Parathyroid adenoma (tissue), 2 donors: ENCODE data around the gene SPRR1B.
"Not testable (repeated sequence)": the region's sequence is repeated elsewhere in the genome, so short reads cannot be mapped to it uniquely, and the experiment has no call there.

ENCODE experiments used
- H2AFZ ChIP-seq: fragments of 300-600 bp; sonication (generic); one replicate; pipeline ENCODE4 v1.7.0; 2017; ENCODE audit warnings: antibody characterized with exemption, mild to moderate bottlenecking
- H3K27ac ChIP-seq: fragments of 300-600 bp; sonication (generic); one replicate; pipeline ENCODE4 v1.7.0; 2017
- H3K27me3 ChIP-seq: fragments of 300-600 bp; sonication (generic); one replicate; pipeline ENCODE4 v1.7.0; 2017; ENCODE audit warnings: low read length; ENCODE audit not compliant: control insufficient read depth, insufficient read depth
- H3K36me3 ChIP-seq: fragments of 300-600 bp; sonication (generic); one replicate; pipeline ENCODE4 v1.7.0; 2017; ENCODE audit warnings: low read length; ENCODE audit not compliant: control insufficient read depth, insufficient read depth
- H3K4me1 ChIP-seq: fragments of 300-600 bp; sonication (generic); one replicate; pipeline ENCODE4 v1.7.0; 2017; ENCODE audit warnings: control low read depth
- H3K4me2 ChIP-seq: fragments of 300-600 bp; sonication (generic); one replicate; pipeline ENCODE4 v1.7.0; 2017; ENCODE audit warnings: low read length
- H3K4me3 ChIP-seq: fragments of 300-600 bp; sonication (generic); one replicate; pipeline ENCODE4 v1.7.0; 2017; ENCODE audit warnings: low read depth, low read length
- H3K79me2 ChIP-seq: fragments of 300-600 bp; sonication (generic); one replicate; pipeline ENCODE4 v1.7.0; 2017; ENCODE audit warnings: control low read depth
- H3K9ac ChIP-seq: fragments of 300-600 bp; sonication (generic); one replicate; pipeline ENCODE4 v1.7.0; 2017; ENCODE audit warnings: mild to moderate bottlenecking
- H3K9me3 ChIP-seq: fragments of 300-600 bp; sonication (generic); one replicate; pipeline ENCODE4 v1.7.0; 2017; ENCODE audit warnings: low read length; ENCODE audit not compliant: control insufficient read depth
- TF ChIP-seq, protein P1 (sequence below): fragments of 300-600 bp; sonication (generic); IDR thresholded peaks from one replicate; pipeline ENCODE4 v1.7.0; 2017; ENCODE audit warnings: antibody characterized with exemption, mild to moderate bottlenecking
- donor health status: primary hyperparathyroidism.

Gene SPRR1B

DNA sequence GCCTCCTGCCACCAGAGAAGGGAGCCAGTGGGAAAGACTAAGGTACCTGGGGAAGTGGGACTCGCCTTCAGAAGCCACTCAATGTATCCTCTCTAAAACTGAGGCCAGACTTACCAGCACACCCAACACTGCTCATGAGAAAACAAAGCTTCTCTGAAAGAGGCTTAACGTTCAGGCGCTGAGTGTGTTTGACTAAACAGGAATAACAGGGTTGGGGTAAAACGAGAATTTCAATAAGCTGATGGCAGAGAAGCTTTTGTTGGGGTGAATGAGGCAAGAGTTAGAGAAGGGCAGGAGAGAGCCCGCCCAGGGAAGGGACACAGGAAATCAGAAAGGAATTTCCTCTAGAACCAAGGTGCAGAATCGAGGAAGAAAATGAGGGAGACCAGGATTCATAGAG, 31.2 kb upstream of the SPRR1B start:
- Histone ChIP-seq H3K36me3 (no peaks in the 10 kb centered on the region), H3K27me3 (no peaks in the 10 kb centered on the region), H3K9me3 (no peaks in the 10 kb centered on the region), H2AFZ (no peak overlapping the region), H3K4me2 (no peak overlapping the region), H3K9ac (no peak overlapping the region), H3K79me2 (no peaks in the 10 kb centered on the region), H3K4me3 (no peak overlapping the region), H3K27ac (no peak overlapping the region), H3K4me1 (no peaks in the 10 kb centered on the region)
- TF ChIP-seq, protein P1, sequence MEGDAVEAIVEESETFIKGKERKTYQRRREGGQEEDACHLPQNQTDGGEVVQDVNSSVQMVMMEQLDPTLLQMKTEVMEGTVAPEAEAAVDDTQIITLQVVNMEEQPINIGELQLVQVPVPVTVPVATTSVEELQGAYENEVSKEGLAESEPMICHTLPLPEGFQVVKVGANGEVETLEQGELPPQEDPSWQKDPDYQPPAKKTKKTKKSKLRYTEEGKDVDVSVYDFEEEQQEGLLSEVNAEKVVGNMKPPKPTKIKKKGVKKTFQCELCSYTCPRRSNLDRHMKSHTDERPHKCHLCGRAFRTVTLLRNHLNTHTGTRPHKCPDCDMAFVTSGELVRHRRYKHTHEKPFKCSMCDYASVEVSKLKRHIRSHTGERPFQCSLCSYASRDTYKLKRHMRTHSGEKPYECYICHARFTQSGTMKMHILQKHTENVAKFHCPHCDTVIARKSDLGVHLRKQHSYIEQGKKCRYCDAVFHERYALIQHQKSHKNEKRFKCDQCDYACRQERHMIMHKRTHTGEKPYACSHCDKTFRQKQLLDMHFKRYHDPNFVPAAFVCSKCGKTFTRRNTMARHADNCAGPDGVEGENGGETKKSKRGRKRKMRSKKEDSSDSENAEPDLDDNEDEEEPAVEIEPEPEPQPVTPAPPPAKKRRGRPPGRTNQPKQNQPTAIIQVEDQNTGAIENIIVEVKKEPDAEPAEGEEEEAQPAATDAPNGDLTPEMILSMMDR = no peak

DNA sequence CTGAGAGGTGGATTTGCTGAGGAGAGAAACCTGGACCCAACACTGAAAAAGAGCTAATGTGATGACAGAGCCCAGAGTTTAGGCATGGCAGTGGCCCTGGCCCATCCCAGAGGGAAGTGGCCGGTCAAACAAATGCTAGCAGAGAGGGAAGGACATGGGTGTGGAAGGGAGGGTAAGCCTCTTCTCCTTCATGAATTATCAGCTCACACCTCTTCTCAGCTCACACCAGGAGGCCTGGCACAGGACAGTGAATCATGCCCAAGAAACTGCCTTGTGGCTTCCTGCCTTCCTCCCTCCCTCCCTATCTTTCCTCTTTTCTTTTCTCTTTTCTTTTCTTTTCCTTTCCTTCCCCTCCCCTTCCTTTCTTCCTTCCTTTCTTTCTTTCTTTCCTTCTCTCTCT, 30.7 kb upstream of the SPRR1B start:
- Histone ChIP-seq H3K4me1 (no peaks in the 10 kb centered on the region), H3K36me3 (no peaks in the 10 kb centered on the region), H2AFZ (no peak overlapping the region), H3K27ac (no peak overlapping the region), H3K9me3 (no peaks in the 10 kb centered on the region), H3K79me2 (no peaks in the 10 kb centered on the region), H3K4me2 (no peak overlapping the region), H3K9ac (no peak overlapping the region), H3K4me3 (no peak overlapping the region), H3K27me3 (no peaks in the 10 kb centered on the region)
- TF ChIP-seq, protein P1 = no peak

DNA sequence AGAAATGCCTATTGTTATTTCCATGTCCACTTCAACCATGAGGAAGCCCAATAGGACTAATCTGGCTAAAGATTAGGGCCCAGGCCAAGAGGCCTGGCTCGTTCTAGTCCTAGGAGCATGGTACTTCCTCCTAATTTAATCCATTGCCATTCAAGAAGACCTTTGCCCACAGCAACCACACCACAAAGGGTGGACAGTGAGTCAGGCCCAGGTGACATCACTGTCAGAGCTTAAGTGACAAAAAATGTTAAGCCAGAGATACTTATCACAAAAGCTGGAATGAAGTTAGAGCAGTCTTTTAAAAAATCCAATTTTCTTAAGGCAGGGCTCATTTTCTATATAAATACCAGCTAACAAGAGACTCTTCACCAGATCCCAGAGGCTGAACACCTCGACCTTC, 29.6 kb upstream of the SPRR1B start, which contains the start of gene SPRR3:
TSS of gene SPRR3 (plus strand) at position 368 of the 400 bp plus-strand sequence. CDS start 1,272 bp downstream, outside the sequence.
- H3K4me2 ChIP-seq = no peak within 1 kb of the TSS
- no peak within 1 kb of the TSS for H3K27ac ChIP-seq
- H3K79me2 ChIP-seq = no peaks in the 10 kb centered on the region
- TF ChIP-seq, protein P1 = no peak
- no peaks in the 10 kb centered on the region for H3K9me3 ChIP-seq
- no peaks in the 10 kb centered on the region for H3K4me1 ChIP-seq
- H3K4me3 ChIP-seq = no peak within 1 kb of the TSS
- no peak within 1 kb of the TSS for H3K9ac ChIP-seq
- no peaks in the 10 kb centered on the region for H3K27me3 ChIP-seq
- no peak within 1 kb of the TSS for H2AFZ ChIP-seq
- H3K36me3 ChIP-seq = no peaks in the 10 kb centered on the region

DNA sequence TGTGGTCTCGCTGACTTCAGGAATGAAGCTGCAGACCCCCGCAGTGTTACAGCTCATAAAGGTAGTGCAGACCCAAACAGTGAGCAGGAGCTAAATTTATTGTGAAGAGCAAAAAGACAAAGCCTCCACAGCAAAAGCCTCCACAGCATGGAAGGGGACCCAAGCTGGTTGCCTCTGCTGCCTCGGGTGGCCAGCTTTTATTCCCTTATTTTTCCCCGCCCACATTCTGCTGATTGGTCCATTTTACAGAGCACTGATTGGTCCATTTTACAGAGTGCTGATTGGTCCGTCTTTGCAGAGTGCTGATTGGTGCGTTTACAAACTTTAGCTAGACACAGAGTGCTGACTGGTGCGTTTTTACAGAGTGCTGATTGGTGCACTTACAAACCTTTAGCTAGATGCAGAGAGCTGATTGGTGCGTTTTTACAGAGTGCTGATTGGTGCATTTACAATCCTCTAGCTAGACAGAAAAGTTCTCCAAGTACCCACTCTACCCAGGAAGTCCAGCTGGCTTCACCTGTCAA, 19.7 kb upstream of the SPRR1B start:
- H2AFZ ChIP-seq, H3K9ac ChIP-seq, H3K27me3 ChIP-seq, H3K4me2 ChIP-seq, H3K36me3 ChIP-seq, H3K4me3 ChIP-seq, H3K4me1 ChIP-seq, H3K9me3 ChIP-seq, H3K79me2 ChIP-seq, H3K27ac ChIP-seq: not testable (repeated sequence)

DNA sequence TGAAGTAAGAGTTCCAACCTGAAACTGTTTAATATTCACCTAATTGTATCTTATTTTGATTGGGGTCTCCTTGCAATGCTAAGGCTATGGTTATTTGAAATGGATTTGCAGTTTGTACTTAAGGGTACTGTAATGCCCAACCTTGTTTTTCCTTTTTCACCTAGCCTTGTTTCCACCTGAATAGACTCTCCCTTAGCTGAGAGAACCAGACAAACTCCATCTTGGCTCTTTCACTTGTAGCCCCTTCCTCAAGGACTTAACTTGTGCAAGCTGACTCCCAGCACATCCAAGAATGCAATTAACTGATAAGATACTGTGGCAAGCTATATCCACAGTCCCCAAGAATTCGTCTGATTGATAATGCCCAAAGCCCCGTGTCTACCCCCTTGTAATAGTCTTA, 9.2 kb upstream of the SPRR1B start:
- H3K27ac ChIP-seq, H3K79me2 ChIP-seq, H3K36me3 ChIP-seq: not testable (repeated sequence)

DNA sequence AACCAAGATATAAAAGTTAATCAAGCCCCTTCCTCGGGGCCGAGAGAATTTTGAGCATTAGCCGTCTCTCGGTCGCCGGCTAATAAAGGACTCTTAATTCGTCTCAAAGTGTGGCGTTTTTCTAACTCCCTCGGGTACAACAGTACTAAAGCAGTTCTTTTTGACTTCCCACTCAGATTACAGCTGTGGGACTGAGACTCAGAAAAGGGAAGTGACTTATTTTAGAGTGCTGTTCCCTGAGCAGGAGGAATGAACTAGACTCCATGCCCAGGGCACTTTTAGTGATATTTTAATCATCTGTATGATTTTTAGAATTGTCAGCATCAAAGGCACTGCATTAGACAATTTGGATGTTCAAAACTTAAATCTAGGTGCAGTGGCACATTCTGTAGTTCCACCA, 8.7 kb upstream of the SPRR1B start:
- H3K4me1 ChIP-seq = not testable (repeated sequence)

More for the DNA sequence above, 9.2 kb upstream of the SPRR1B start:
- not testable (repeated sequence) for H3K9ac ChIP-seq, H3K27me3 ChIP-seq, H2AFZ ChIP-seq, H3K4me2 ChIP-seq, H3K4me3 ChIP-seq, H3K9me3 ChIP-seq, H3K4me1 ChIP-seq

More for the DNA sequence above, 8.7 kb upstream of the SPRR1B start:
- not testable (repeated sequence) for H3K36me3 ChIP-seq, H3K9ac ChIP-seq, H3K4me3 ChIP-seq, H3K79me2 ChIP-seq, H3K27me3 ChIP-seq, H3K9me3 ChIP-seq, H3K27ac ChIP-seq, H3K4me2 ChIP-seq, H2AFZ ChIP-seq
